ENCODE data around the gene GOSR1.
"Not testable (repeated sequence)": the region's sequence is repeated elsewhere in the genome, so short reads cannot be mapped to it uniquely, and the experiment has no call there.

GOSR1 gene

GRCh38 chr17:30573603-30574175 lies 96.5 kb downstream of the GOSR1 start:
- in situ Hi-C loops (cut with MboI; ENCODE audit: low sequenced_read_pairs) = no loop called here

- in situ Hi-C loops (cut with MboI; ENCODE audit: low sequenced_read_pairs) = not testable (repeated sequence)
These were observed 97.1 kb downstream of the GOSR1 start for GRCh38 chr17:30574309-30574708.

GRCh38 chr17:30574806-30575205 lies 97.6 kb downstream of the GOSR1 start:
- in situ Hi-C loops (cut with MboI; ENCODE audit: low sequenced_read_pairs) = not testable (repeated sequence)

- in situ Hi-C loops (cut with MboI; ENCODE audit: low sequenced_read_pairs) = not testable (repeated sequence)
These were observed 98.6 kb downstream of the GOSR1 start for GRCh38 chr17:30575648-30576325.

GRCh38 chr17:30576326-30576861 lies 99.2 kb downstream of the GOSR1 start:
- in situ Hi-C loops (cut with MboI; ENCODE audit: low sequenced_read_pairs) = no loop called here
